Effector CD8-positive, alpha-beta T cell (primary cell): ENCODE results near the gene SLC25A22.
A peak's percentile ranks its signal among the peaks of the same experiment; 100 is the strongest.

ENCODE experiments used
- DNase-seq: peaks from one replicate; lab custom pipeline; 2025; lab: John Stamatoyannopoulos, UW

The SLC25A22 gene

GRCh38 chr11:821512-822371, 23.7 kb upstream of the SLC25A22 start:
- no peak for DNase-seq

GRCh38 chr11:820655-821511, 22.8 kb upstream of the SLC25A22 start:
- no peak for DNase-seq

- DNase-seq: peak; percentile 90
Measured at GRCh38 chr11:819943-820649, 22.0 kb upstream of the SLC25A22 start.

GRCh38 chr11:819129-819931, 21.2 kb upstream of the SLC25A22 start:
- DNase-seq: peak; percentile 89

- no peak for DNase-seq
Measured at GRCh38 chr11:818396-819128, 20.5 kb upstream of the SLC25A22 start, which contains the start of gene PNPLA2. Gene PNPLA2 (plus strand): TSS chr11:818914. CDS start chr11:819719, 805 bp downstream.

GRCh38 chr11:816433-816779, 18.3 kb upstream of the SLC25A22 start:
- no peak for DNase-seq

GRCh38 chr11:815675-816432, 17.8 kb upstream of the SLC25A22 start:
- DNase-seq: no peak

GRCh38 chr11:813456-814096, 15.5 kb upstream of the SLC25A22 start:
- DNase-seq: no peak

- no peak for DNase-seq
Measured at GRCh38 chr11:813072-813455, 15.0 kb upstream of the SLC25A22 start.

GRCh38 chr11:812390-812789, 14.3 kb upstream of the SLC25A22 start:
- no peak for DNase-seq

- no peak for DNase-seq
Measured at GRCh38 chr11:811446-812245, 13.6 kb upstream of the SLC25A22 start.

GRCh38 chr11:810040-810567, 12.0 kb upstream of the SLC25A22 start:
- no peak for DNase-seq

- DNase-seq: peak; percentile 94
Measured at GRCh38 chr11:809287-810039, 11.4 kb upstream of the SLC25A22 start, which contains the start of gene RPLP2. Gene RPLP2 (plus strand): TSS chr11:809967. CDS start chr11:810235, 268 bp downstream.

GRCh38 chr11:808427-809286, 10.6 kb upstream of the SLC25A22 start:
- DNase-seq: no peak

GRCh38 chr11:804599-804964, 6.5 kb upstream of the SLC25A22 start:
- DNase-seq: no peak

- DNase-seq: no peak
Measured at GRCh38 chr11:803770-804598, 5.9 kb upstream of the SLC25A22 start.
